Measurements from ENCODE around the gene MARCO. TPM values are rescaled to one million over a fixed set of nuclear protein-coding genes. Genes with fewer than 3 reads are reported as not detected.

The MARCO gene
- total RNA-seq, 1 donor from 2014 or later = 1.1 TPM

- H3K27me3 Mint-ChIP-seq = peaks cover 43% of the 10 kb centered on the region
- no peaks in the 10 kb centered on the region for H3K9me3 Mint-ChIP-seq
- no peaks in the 10 kb centered on the region for H3K4me1 Mint-ChIP-seq (ENCODE audit: unreplicated experiment)
- no peak overlapping the region for H3K27ac Mint-ChIP-seq
- H3K4me3 Mint-ChIP-seq = no peak overlapping the region
- H3K36me3 Mint-ChIP-seq = no peaks in the 10 kb centered on the region
- no peak for TF ChIP-seq CTCF (conservative IDR thresholded peaks at IDR 0.05)
- no peak for DNase-seq (ENCODE audit: extremely low spot score, unreplicated experiment)
Measured at GRCh38 chr2:119022678-119023077, 80.7 kb downstream of the MARCO start.

GRCh38 chr2:119023534-119023933, 81.5 kb downstream of the MARCO start:
- Mint-ChIP-seq H3K36me3 (no peaks in the 10 kb centered on the region), H3K27ac (no peak overlapping the region), H3K4me1 (ENCODE audit: unreplicated experiment) (no peaks in the 10 kb centered on the region), H3K27me3 (peaks cover 43% of the 10 kb centered on the region), H3K9me3 (peaks cover 5% of the 10 kb centered on the region), H3K4me3 (no peak overlapping the region)
- no peak for DNase-seq (ENCODE audit: extremely low spot score, unreplicated experiment)
- no peak for TF ChIP-seq CTCF (conservative IDR thresholded peaks at IDR 0.05)

- H3K9me3 Mint-ChIP-seq = peaks cover 5% of the 10 kb centered on the region
- no peaks in the 10 kb centered on the region for H3K4me1 Mint-ChIP-seq (ENCODE audit: unreplicated experiment)
- H3K4me3 Mint-ChIP-seq = no peak overlapping the region
- TF ChIP-seq CTCF (conservative IDR thresholded peaks at IDR 0.05) = no peak
- peaks cover 42% of the 10 kb centered on the region for H3K27me3 Mint-ChIP-seq
- H3K36me3 Mint-ChIP-seq = no peaks in the 10 kb centered on the region
- no peak overlapping the region for H3K27ac Mint-ChIP-seq
- DNase-seq (ENCODE audit: extremely low spot score, unreplicated experiment) = no peak
Measured at GRCh38 chr2:119024152-119024551, 82.2 kb downstream of the MARCO start.

- Mint-ChIP-seq H3K4me3 (no peak overlapping the region), H3K36me3 (no peaks in the 10 kb centered on the region), H3K27me3 (peaks cover 43% of the 10 kb centered on the region), H3K4me1 (ENCODE audit: unreplicated experiment) (no peaks in the 10 kb centered on the region), H3K9me3 (peaks cover 5% of the 10 kb centered on the region), H3K27ac (no peak overlapping the region)
- DNase-seq (ENCODE audit: extremely low spot score, unreplicated experiment) = no peak
- TF ChIP-seq CTCF (conservative IDR thresholded peaks at IDR 0.05) = no peak
Measured at GRCh38 chr2:119024568-119024967, 82.6 kb downstream of the MARCO start.

GRCh38 chr2:119025013-119025412, 83.0 kb downstream of the MARCO start:
- Mint-ChIP-seq H3K4me1 (ENCODE audit: unreplicated experiment) (no peaks in the 10 kb centered on the region), H3K27ac (no peak overlapping the region), H3K36me3 (no peaks in the 10 kb centered on the region), H3K27me3 (peaks cover 45% of the 10 kb centered on the region), H3K4me3 (no peak overlapping the region), H3K9me3 (peaks cover 5% of the 10 kb centered on the region)
- TF ChIP-seq CTCF (conservative IDR thresholded peaks at IDR 0.05) = no peak
- no peak for DNase-seq (ENCODE audit: extremely low spot score, unreplicated experiment)

GRCh38 chr2:119025762-119026351, 83.9 kb downstream of the MARCO start:
- Mint-ChIP-seq H3K4me1 (ENCODE audit: unreplicated experiment) (no peaks in the 10 kb centered on the region), H3K36me3 (no peaks in the 10 kb centered on the region), H3K4me3 (no peak overlapping the region), H3K27ac (no peak overlapping the region), H3K27me3 (peaks cover 51% of the 10 kb centered on the region), H3K9me3 (peaks cover 5% of the 10 kb centered on the region)
- no peak for DNase-seq (ENCODE audit: extremely low spot score, unreplicated experiment)
- no peak for TF ChIP-seq CTCF (conservative IDR thresholded peaks at IDR 0.05)

All from type B pancreatic cell (in vitro differentiated cells).